IPS DF 4.7 (cell line): ENCODE measurements around the gene SFXN5.

Experiments
- DNase-seq: peaks from one replicate; pipeline ENCODE4 v3.0.0-alpha.2; 2013; ENCODE audit warnings: low spot score; ENCODE audit errors: extremely low read depth

Gene SFXN5

DNA sequence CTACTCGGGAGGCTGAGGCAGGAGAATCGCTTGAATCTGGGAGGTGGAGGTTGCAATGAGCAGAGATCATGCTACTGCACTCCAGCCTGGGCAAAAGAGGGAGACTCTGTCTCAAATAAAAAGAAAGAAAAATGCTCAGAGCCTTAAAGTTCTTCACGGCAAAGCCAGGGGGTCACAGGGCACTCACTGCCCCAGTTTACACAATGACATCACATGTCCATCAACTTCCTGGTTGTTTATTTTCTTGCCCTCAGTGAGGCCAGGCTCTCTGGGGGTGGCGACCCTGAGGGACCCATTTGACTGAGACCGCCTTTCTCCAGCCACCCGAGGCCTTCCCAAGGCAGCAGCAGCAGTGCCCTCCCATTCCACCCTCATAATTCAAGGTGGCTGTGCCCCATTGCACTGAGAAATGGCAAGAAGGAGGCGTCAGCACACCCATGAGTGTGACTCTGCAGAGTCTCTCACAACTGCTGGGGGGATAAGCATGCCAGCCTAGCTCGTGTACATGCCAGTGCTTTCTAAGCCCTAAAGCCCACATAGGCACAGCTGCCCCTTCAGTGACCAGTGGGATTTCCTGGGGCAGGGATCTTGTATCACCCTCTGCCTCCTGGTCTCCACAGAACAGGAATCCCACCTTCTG is 50.0 kb downstream of the SFXN5 start:
- no peak for DNase-seq

DNA sequence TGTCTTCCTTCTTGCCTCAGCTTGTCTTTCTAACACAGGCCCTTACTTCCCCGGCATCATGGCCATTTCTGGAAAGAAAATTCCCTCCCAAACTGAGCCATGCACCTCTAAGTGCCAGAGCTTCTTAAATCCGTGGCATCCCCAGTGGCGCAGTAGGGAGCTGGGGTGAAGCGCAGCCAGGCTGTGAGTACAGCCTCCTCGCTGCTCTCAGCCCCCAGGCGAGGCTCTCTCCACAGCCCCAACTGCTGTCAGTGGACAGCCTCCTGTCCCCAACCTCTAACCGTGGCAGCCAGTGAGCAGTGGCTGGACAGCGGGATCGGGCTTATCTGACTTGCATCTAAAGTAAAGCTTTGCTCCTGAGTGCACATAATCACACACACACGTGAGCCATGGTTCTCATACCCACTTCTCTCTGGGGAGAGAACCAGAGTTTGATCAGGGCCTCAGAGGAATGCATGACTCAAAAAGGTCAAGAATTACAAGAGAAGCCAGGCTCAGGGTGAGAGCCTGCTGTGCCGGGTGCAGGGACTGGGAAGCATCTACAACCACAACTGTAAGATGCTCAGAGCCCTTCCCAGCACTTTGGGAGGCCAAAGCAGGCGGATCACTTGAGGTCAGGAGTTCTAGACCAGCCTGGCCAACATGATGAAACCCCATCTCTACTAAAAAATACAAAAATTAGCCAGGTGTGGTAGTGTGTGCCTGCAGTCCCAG is 50.7 kb downstream of the SFXN5 start:
- no peak for DNase-seq

DNA sequence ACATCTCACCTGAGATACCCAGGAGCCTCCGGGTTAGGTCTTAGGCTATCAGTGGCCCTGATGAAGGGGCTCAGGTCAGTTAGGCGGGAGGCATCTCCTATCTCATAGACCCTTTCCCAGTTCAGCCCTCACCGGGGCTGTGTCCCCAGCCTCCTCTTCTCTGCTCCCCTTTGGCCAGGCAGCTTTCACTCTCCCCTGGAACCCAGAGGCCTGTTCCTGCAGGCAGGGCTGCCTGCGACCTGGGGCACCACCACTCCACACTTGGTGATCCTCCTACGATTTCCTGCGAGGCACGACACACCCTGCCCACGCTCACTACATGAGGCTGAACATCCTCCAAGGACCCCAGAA is 51.2 kb downstream of the SFXN5 start:
- DNase-seq: no peak

DNA sequence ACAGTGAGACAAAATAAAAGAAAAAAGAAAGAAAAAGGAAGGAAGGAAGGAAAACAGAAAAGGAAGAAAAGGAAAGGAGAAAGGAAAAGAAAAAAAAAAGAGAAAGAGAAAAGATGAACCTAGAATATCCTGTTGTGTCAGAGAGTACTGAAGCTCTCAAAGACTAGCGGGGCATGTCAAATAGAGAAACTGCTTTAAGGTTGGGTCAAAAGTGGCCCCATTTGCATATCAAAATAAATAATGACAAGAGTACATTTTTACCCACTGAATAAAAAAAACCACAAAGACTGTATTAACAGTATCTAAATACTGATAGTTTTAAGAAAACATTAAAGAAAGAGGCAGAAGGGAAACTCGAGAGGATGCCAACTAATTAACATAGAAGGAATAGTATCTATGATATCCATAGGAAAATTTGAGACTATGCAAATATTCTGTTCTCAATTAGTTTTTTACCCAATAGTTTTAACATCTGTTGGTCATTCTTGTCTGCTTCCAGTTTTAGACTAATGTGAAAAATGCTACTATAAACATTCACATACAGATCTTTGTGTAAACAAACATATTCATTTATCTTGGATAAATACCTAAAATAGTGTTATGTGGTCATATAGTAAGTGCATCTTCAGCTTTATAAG is 53.2 kb downstream of the SFXN5 start:
- no peak for DNase-seq

DNA sequence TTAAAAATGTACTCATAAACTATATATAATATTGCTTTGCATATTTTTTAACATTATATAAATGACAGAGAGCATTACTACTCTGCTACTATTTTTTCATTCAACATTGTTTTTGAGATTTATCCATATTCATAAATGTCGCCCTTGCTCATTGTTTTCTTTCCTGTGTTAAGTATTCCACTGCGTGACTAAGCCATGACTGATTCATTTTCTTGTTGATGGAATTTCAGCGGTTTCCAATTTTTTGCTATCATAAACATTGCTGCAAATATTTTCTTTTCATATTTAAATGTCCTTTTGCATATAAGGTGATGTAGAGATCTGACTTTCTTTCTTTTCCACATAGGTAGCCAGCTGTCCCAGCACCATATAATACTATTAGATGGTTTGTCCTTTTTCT is 57.6 kb downstream of the SFXN5 start:
- no peak for DNase-seq

DNA sequence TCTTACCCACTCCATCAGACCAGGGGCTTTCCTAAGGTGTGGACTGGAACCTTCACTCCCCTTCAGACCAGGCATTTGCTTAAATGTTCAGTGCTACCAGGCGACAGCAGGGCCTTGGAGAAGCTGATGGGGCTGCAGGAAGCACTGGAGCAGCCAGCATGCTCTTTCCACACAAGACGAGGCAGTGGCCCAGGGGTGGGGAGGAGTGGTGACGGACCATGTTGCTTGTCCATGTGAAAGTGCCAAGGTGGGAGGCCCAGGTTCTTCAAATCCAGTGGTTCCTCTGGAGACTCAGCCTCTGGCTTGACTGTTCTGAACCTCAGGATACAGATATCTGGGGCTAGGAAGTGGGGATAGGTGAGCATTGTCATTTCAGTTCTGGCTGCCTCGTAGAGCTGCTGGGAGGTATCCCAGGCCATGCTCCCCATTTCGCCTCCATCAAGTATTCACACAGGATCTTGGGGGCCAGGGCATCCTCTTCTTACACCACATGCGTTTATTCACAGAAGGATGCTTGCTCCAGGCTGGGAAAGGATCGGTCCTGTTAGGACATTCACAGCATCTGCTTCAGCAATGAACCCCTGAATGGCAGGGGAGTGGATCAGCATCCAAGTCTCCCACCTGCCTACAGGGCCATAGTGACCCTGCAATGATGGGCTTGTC is 62.2 kb downstream of the SFXN5 start:
- DNase-seq: no peak

DNA sequence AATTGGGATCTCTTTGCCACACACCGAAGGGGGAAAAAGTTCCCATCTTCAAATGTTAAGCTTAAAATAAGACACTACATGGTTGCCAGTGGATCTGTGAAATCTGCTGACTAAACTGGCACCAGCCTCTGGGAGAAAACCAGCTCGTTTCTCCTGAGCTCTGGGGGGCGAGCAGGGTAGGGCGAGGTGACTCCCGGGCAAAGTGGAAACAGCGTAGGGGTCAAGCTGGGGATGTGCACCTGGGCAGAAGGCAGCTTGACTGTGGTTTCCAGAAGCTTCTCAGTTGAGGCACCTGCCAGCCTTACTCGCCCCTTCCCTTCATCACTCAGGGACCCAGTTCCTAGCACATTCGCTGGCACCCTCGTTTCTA is 62.8 kb downstream of the SFXN5 start:
- DNase-seq: no peak

DNA sequence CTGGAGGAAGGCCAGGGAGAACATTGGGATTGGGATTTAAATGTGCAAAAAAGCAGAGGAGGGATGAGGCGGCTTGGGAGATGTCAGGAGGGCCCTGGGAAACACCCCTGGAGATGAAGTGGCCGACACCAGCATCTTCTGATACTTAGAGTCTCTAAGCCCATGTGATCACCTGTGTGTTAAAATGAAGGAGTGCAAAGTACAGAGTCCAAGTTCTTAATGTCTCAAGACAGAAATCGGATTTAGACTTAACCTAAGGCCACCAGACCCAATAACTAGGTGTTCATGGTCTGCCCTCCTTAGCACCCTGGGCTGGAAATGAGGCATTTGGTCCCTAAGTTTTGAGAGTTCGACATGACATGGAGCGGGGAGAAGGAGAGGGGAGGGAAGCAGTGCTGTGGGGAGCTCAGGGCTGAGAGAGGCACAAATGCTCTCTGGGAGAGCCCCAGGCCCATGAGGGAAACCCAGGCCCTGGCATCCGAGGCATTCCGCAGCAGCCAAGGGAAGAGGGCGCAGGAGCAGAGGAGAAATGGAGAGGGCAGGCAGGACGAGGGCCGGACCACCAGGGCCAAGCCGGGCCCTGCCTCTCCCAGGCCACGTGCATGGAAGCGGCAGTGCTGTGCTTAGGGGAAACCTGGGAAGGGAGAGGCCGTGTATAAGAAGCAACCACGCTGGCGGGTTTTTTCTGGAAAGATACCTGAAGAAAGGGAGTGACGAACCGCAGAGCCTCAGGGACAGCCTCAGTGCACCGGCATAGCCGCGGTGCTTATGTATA is 63.3 kb downstream of the SFXN5 start:
- no peak for DNase-seq

DNA sequence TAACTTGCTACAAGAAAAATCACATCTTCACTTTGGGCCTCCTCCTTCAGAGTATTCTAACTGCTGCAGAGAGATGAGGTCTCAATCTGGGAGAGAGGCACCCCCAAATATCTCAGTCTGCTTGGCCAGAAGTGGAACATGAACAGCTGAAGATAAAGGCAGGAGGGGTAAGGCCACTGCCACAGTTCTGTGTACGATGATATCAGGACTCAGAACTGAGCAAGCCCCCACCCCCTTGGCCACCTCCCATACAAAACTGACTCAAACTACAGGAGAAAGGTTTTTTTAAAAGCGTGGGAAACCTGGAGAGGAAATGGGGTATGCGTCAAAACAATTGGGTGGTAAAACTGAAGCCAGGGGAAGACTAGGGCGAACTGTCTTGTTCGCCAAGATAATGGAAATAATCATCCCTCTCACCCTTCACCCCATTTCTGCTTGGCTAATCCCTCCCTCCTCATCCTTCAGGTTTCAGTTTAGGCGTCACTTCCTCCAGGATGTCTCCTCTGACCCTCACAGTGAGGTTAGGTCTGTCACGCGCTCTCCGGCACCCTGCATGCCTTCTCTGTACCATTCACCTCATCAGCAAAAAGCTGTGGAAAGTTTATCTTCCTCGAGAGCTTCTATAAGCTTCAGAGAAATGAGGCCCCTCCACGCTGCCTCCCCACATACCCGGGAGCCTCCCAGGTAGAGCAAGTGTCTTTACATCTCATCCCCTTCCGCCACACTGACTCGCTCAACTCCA is 64.4 kb downstream of the SFXN5 start:
- no peak for DNase-seq

DNA sequence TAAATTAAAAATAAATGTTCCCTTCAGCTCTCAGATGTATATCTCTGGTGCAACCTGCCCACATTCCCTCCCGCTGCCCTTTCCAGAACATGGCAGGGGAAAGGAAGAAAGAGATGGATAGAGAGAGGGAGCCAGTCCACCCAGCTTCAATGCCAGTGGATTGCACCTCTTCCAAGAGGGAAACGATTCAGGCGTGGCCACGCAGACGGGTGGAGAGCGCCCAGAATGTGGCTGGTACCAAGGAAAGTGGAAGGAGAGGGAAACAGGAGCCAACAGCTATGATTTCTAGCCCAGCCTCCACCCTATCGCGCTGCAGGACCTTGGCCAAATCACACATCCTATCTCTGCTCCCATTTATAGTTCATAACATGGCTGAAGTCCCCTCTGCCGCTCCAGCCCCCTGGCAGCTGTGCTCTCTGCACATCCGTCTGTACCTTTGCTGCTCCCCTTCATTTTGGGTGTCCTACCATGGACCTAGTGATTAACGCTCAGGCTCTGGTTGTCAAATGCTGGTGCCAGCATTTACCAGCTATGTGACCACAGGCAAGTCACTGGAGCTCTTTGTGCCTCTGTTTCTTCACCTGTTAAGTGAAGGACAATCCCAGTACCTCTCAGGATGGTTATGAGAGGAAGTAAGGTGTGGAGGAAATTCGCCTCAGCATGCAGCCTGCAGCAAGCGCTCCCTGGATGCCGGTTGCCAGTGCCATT is 66.5 kb downstream of the SFXN5 start:
- no peak for DNase-seq

DNA sequence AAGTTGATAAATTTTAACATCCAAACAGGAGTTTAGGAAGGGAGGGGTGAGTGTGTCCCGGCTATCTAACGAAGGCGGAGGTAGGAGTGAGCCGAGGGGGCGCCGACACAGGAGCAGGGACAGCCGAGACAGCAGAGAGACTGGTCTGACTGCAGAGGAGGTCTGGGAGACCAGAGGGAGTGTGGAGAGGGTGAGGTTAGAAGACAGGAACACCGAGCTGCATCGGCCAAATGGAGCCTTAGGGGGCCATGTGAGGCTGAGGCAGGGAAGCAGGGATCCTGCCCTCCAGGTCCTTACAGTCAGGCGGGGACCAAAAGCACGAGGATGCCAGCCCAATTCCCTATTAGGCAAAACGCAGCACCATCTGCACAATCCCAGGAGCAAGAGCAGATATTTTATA is 67.0 kb downstream of the SFXN5 start:
- DNase-seq: no peak

DNA sequence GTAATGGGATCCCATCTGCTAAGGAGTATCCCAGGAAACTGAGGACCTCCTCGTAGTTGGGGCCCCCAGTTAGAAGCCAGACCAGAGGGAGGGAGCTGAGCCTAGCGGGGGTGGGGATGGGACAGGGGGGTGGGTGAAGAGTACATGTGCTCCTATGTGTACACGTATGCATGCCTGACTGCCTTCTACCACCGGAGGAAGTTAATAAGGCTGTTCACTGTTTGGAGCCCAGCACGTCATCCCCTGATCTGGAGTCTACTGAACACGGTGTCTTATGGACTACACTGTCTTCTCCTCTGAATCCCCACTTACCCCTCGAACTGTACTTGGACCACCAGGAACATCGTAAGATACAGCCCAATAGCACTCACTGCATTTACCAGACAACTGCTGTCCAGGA is 68.5 kb downstream of the SFXN5 start:
- DNase-seq: no peak

DNA sequence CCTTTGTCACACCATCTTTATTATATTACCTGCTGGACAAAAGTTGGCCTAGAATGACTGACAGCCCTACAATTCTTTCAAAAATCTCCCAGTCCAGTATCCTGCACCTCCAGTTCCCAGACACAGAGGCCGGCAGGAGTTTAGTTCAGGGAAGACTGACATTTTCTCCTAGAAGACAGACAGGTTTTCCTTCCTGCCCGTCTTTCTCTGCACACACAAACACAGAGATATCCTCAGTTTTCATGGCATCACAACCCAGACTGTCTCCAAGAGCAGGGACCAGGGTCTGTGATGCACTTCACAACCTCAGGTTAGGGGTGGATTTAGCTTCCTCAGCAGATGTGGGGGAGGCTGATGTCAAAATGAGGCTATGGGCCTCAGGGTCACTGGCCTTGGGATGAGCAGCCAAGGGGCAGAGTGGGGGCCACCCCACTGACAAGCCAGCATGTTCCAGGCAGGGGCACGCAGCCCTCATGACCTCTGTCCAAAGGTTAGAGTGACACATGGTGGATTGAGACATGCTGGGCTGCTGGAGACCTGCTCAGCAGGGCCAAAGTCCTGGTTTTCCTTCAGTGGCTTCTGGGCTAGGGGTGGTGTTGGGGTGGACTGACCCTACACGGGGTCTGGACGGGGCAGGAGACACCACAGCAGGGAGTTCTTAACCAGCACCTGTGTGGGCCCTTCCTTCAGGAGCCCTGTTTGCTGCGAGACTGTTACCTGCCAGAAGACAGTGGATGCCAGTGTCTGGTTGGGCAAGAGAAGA is 70.5 kb downstream of the SFXN5 start:
- DNase-seq: no peak

DNA sequence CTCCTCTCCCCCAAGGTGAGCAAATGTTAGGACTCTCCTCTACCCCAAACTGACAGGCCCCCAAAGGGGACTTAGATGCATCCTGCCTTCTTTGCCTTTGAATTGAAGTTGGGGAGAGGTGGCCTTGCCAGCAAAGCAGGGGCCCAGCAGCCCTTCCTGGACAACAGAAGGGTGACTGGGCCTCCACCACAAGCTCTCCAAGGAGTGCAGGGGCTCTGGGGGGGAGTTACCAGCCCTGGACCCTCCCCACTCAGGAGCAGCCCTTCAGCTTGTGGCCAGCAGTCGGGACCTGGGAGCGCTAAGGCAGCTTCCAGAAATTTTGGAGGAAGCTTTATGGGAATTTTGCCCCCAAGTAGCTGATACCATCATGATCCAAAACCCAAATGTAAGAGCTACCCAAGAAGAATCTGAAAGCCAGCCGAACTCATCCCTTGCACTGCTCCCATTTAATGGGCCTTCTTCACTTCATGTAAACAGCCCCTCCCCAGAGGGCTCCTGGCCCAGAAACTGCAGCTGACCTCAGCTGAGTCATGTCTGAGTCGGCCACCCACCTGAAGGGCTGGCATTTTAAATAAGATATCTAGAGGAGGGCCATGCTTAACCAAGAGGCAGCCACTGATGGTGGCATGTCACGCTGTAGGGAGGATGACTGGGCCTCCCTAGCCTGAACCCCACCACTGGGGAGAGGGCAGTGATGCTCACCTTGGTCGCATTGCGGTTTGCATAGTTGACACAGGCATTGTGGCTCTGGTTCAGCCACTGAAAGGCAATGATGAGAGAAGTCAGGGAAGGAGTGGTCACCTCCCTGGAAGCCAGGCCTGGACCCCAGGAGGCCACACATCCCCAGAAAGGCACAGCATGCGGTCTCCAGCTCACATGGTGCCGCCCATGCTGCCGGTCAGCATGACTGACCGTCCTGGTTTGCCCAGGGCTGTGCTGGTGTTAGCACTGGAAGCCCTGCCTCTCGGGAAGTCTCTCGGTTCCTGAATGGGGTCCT is 71.5 kb downstream of the SFXN5 start:
- no peak for DNase-seq

DNA sequence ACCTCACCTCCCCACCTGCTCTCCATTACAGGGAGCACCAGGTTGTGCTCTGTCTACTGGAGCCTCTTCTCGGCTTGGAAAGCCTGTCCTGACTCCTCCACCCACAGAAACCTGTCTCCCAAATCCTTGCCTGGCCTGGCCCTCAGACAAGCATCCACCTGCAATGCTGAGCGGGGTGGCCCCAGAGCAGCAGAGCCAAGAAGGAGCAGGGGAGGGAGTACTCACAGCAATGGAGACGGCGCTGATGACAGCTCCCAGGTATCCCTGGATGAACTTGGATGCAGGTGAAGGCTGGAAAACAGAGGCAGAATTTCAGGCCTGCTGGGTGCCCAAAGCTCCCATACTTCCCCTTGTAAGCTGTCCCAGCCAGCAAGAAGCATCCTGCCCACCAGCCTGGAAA is 72.8 kb downstream of the SFXN5 start:
- no peak for DNase-seq

DNA sequence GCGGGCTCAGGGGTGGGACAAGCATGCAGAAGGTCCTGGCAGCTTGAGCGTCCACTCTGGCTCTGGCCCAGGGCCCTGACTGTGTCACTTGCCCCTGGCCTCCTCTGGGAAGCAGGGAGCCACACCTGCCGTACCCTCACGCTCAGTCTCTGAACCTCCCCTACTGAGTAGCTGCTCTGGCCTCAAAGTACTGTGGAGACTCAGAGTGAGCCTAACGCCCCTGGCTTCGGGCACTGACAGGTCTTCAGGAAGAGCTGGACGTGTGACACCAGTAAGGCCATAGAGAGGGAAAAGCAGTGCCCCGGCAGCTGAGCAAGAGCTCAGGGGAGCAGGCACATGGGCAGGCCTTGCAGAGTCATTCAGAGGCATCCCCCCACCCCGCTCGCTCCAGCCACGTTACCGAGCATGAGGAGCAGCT is 73.3 kb downstream of the SFXN5 start:
- no peak for DNase-seq

DNA sequence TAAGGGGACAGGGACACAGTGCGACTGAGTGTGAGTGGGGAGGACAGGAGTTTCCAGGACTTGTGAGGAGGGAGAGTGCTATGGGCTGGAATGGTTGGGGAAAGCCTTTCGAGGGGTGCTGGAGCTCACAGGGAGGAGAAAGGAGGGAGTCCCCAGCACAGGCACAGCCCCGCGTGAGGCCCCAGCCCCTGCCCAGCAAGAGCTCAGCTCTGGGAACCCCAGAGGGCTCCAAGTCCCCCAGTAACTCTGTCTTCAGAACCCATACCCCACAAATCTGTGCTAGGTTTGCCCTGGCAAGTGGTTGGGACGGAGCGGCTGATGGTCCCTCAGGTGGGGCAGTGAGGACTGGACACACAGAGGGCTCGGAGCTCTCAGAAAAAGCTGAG is 75.4 kb downstream of the SFXN5 start:
- no peak for DNase-seq

DNA sequence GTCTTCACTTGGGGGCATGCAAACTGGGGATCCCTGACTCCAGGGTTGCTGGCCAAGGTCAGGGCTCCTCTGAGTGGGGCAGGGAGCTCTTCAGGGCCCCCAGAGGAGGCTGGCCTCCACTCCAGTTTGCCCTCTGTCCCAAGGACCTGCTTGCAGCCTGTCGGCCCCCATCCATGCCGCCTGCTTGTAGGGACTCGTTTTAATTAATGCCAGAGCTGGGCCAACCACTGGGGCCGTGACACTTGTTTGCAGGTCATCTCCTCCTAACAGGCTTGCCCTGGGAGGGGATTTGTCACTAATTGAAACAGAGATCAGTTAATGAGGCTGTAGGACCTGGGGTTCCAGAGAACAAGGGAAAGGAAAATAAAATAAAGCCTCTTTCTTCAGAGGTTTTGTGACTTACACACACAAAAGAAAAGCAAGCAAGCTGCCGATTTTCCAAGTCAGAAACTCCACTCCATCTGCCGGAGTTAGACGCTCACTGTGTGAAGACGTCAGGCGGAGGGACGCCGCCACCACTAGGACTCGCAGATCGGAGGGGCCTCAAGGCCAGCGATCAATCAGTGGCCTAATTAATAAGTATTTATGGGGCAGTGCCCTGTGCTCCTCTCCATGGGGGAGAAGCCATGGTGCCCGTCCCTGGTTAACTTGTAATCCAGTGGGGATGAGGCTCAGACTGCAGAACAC is 75.9 kb downstream of the SFXN5 start:
- DNase-seq: no peak
